SK-N-SH treated with all-trans-retinoic acid at 6 μM for 48 hours (cell line): Measurements from ENCODE around the gene ATL3.

Source experiments
- ATAC-seq: fragments of 200-7000 bp; cut with Tn5 transposase; 3 replicates; pipeline ENCODE4 v1.9.1; 2020; ENCODE audit warnings: mild to moderate bottlenecking, moderate library complexity
- ARNTL ChIP-seq: fragments of 450-650 bp; formaldehyde crosslinking; IDR thresholded peaks from 2 replicates; pipeline ENCODE4 v1.5.0; 2020; ENCODE audit warnings: low read depth, mild to moderate bottlenecking, moderate library complexity, borderline replicate concordance
- BACH2 ChIP-seq: fragments of 250-450 bp; sonication (Bioruptor Pico); IDR thresholded peaks from 2 replicates; pipeline ENCODE4 v1.9.0; 2021; ENCODE audit warnings: mild to moderate bottlenecking, borderline replicate concordance
- CREB5 ChIP-seq: fragments of 250-450 bp; sonication (Bioruptor Pico); IDR thresholded peaks from 2 replicates; pipeline ENCODE4 v1.5.1; 2020; ENCODE audit warnings: low read depth, mild to moderate bottlenecking, moderate library complexity
- CSDC2 ChIP-seq: fragments of 250-450 bp; sonication (Bioruptor Pico); IDR thresholded peaks from 2 replicates; pipeline ENCODE4 v1.5.0; 2020; ENCODE audit warnings: mild to moderate bottlenecking, moderate library complexity
- ESRRG ChIP-seq: fragments of 250-450 bp; sonication (Bioruptor Pico); IDR thresholded peaks from 2 replicates; pipeline ENCODE4 v1.6.1; 2021; ENCODE audit warnings: mild to moderate bottlenecking
- ISL1 ChIP-seq: fragments of 250-450 bp; sonication (Bioruptor Pico); IDR thresholded peaks from 2 replicates; pipeline ENCODE4 v2.1.2; 2022; ENCODE audit warnings: mild to moderate bottlenecking, moderate library complexity
- OSR1 ChIP-seq: fragments of 250-450 bp; sonication (Bioruptor Pico); IDR thresholded peaks from 2 replicates; pipeline ENCODE4 v1.8.0; 2022; ENCODE audit warnings: moderate library complexity, mild to moderate bottlenecking, inconsistent platforms
- POU6F1 ChIP-seq: fragments of 250-450 bp; sonication (Bioruptor Pico); IDR thresholded peaks from 2 replicates; pipeline ENCODE4 v1.8.0; 2021; ENCODE audit warnings: low read depth, mild to moderate bottlenecking, moderate library complexity, borderline replicate concordance
- PPARA ChIP-seq: fragments of 250-450 bp; sonication (Bioruptor Pico); IDR thresholded peaks from 2 replicates; pipeline ENCODE4 v1.5.0; 2020; ENCODE audit warnings: mild to moderate bottlenecking, borderline replicate concordance
- RARB ChIP-seq: fragments of 250-450 bp; sonication (Bioruptor Pico); IDR thresholded peaks from 2 replicates; pipeline ENCODE4 v1.8.0; 2021; ENCODE audit warnings: mild to moderate bottlenecking, moderate library complexity
- SNAI2 ChIP-seq: fragments of 250-450 bp; sonication (Bioruptor Pico); IDR thresholded peaks from 2 replicates; pipeline ENCODE4 v1.5.0; 2020; ENCODE audit warnings: mild to moderate bottlenecking, moderate library complexity
- TCF4 ChIP-seq: fragments of 250-450 bp; sonication (Bioruptor Pico); IDR thresholded peaks from 2 replicates; pipeline ENCODE4 v1.8.0; 2021; ENCODE audit warnings: mild to moderate bottlenecking, moderate library complexity, borderline replicate concordance
- ZFP3 ChIP-seq: fragments of 250-450 bp; sonication (Bioruptor Pico); IDR thresholded peaks from 2 replicates; pipeline ENCODE4 v1.5.0; 2020; ENCODE audit warnings: mild to moderate bottlenecking, moderate library complexity
- ZFP30 ChIP-seq: fragments of 450-650 bp; formaldehyde crosslinking; IDR thresholded peaks from 2 replicates; pipeline ENCODE4 v1.5.0; 2022; ENCODE audit warnings: mild to moderate bottlenecking, moderate library complexity
- ZNF565 ChIP-seq: fragments of 450-650 bp; formaldehyde crosslinking; conservative IDR thresholded peaks from 2 replicates; pipeline ENCODE4 v1.5.0; 2020; ENCODE audit warnings: low read depth, mild to moderate bottlenecking, moderate library complexity
- ZNF70 ChIP-seq: fragments of 450-650 bp; formaldehyde crosslinking; IDR thresholded peaks from 2 replicates; pipeline ENCODE4 v1.5.0; 2020; ENCODE audit warnings: mild to moderate bottlenecking, moderate library complexity
- TF ChIP-seq, protein P1 (sequence below): fragments of 250-450 bp; sonication (Bioruptor Pico); IDR thresholded peaks from 2 replicates; pipeline ENCODE4 v1.8.0; 2020; ENCODE audit warnings: mild to moderate bottlenecking, moderate library complexity, borderline replicate concordance
- TF ChIP-seq, protein P2 (sequence below): fragments of 250-450 bp; sonication (Bioruptor Pico); IDR thresholded peaks from 2 replicates; pipeline ENCODE4 v1.5.0; 2020; ENCODE audit warnings: mild to moderate bottlenecking, moderate library complexity
- TF ChIP-seq, protein P3 (sequence below): fragments of 250-450 bp; sonication (Bioruptor Pico); IDR thresholded peaks from 2 replicates; pipeline ENCODE4 v1.5.1; 2021; ENCODE audit warnings: mild to moderate bottlenecking, moderate library complexity

The ATL3 gene

DNA sequence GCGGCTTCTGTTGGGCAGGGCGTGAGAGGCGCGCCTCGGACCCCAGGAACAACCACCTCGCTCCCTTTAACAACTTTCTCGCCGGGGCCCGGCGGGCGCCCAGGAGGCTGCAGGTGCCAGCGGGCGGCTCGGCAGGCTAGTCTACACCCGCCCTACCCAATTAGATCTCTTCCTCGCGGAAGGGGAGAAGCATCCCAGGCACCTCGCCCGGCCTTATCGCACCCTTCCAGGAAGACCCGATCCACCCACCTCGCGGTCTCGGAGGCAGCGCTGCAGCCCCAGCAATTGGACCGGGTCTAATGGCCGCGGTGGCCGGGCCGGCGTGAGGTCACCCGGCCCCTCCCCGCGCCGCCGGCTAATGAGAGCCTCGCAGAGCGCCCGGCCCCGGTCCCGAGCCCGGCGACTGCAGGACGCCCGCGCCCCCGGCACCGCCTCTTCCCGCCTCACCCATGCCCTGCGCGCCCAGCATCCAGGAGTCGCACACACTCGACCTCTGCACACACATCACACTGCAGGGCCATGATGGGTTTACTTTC lies 57.0 kb downstream of the ATL3 start, which contains the start of gene PLAAT3 (continued):
- TF ChIP-seq CREB5 (no peak), OSR1 (no peak), ZNF565 (no peak), ESRRG (CRISPR knock-in tag) (no peak), BACH2 (CRISPR knock-in tag) (no peak)

- peak; percentile 64 for ATAC-seq
- TF ChIP-seq ZNF70 (CRISPR knock-in tag) (no peak), RARB (no peak), OSR1 (no peak), TCF4 (no peak), BACH2 (CRISPR knock-in tag) (no peak), ZFP3 (CRISPR knock-in tag) (no peak), POU6F1 (CRISPR knock-in tag) (no peak)
- TF ChIP-seq, protein P1, sequence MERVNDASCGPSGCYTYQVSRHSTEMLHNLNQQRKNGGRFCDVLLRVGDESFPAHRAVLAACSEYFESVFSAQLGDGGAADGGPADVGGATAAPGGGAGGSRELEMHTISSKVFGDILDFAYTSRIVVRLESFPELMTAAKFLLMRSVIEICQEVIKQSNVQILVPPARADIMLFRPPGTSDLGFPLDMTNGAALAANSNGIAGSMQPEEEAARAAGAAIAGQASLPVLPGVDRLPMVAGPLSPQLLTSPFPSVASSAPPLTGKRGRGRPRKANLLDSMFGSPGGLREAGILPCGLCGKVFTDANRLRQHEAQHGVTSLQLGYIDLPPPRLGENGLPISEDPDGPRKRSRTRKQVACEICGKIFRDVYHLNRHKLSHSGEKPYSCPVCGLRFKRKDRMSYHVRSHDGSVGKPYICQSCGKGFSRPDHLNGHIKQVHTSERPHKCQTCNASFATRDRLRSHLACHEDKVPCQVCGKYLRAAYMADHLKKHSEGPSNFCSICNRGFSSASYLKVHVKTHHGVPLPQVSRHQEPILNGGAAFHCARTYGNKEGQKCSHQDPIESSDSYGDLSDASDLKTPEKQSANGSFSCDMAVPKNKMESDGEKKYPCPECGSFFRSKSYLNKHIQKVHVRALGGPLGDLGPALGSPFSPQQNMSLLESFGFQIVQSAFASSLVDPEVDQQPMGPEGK (CRISPR knock-in tag) = no peak
- TF ChIP-seq, all 23 proteins: peak for 0
Observed at GRCh38 chr11:63613517-63614135, 57.5 kb downstream of the ATL3 start.

DNA sequence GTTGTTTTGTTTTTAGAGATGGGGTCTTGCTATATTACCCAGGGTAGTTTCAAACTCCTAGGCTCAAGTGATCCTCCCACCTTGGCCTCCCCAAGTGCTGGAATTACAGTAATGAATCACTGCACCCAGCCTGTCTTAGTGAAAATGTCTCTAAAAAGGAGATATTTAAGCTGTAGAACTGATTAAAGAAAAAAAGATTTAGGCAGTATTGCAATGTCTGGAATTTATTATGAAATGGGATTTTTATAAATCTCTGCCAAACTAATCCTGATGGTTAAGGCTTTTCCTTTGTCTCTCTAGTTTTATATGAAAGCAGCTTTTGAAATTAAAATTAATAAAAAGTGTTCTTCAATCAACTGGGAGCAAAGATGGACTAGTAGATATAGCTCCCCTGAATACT lies 59.0 kb downstream of the ATL3 start:
- ATAC-seq = no peak
- TF ChIP-seq ZFP30 (CRISPR knock-in tag) (no peak), ARNTL (CRISPR knock-in tag) (no peak)
- TF ChIP-seq, protein P1 (CRISPR knock-in tag) = no peak

DNA sequence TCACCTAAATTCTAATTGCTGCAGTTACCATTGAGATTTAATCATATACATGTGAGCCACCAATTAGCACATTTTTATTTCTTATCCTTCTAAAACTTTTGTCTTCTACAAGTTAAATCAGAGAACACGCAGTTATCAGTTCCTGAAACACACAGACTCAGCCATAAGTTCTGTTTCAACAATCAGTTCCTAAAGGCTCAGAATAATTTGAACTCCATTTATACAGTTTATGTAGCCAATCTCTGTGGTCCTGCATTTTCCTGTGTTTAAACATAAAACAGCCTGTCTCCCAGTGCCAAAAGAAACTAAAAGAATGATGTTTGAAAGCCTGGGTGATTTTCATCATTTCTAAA lies 59.8 kb downstream of the ATL3 start:
- no peak for TF ChIP-seq PPARA (CRISPR knock-in tag)
- no peak for TF ChIP-seq BACH2 (CRISPR knock-in tag)
- no peak for TF ChIP-seq ISL1
- no peak for TF ChIP-seq ZNF70 (CRISPR knock-in tag)
- TF ChIP-seq SNAI2 (CRISPR knock-in tag) = no peak
- TF ChIP-seq, protein P2, sequence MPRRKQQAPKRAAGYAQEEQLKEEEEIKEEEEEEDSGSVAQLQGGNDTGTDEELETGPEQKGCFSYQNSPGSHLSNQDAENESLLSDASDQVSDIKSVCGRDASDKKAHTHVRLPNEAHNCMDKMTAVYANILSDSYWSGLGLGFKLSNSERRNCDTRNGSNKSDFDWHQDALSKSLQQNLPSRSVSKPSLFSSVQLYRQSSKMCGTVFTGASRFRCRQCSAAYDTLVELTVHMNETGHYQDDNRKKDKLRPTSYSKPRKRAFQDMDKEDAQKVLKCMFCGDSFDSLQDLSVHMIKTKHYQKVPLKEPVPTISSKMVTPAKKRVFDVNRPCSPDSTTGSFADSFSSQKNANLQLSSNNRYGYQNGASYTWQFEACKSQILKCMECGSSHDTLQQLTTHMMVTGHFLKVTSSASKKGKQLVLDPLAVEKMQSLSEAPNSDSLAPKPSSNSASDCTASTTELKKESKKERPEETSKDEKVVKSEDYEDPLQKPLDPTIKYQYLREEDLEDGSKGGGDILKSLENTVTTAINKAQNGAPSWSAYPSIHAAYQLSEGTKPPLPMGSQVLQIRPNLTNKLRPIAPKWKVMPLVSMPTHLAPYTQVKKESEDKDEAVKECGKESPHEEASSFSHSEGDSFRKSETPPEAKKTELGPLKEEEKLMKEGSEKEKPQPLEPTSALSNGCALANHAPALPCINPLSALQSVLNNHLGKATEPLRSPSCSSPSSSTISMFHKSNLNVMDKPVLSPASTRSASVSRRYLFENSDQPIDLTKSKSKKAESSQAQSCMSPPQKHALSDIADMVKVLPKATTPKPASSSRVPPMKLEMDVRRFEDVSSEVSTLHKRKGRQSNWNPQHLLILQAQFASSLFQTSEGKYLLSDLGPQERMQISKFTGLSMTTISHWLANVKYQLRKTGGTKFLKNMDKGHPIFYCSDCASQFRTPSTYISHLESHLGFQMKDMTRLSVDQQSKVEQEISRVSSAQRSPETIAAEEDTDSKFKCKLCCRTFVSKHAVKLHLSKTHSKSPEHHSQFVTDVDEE (CRISPR knock-in tag) = no peak
- TF ChIP-seq ARNTL (CRISPR knock-in tag) = no peak
- no peak for TF ChIP-seq CSDC2 (CRISPR knock-in tag)
- TF ChIP-seq POU6F1 (CRISPR knock-in tag) = no peak
- TF ChIP-seq, protein P3, sequence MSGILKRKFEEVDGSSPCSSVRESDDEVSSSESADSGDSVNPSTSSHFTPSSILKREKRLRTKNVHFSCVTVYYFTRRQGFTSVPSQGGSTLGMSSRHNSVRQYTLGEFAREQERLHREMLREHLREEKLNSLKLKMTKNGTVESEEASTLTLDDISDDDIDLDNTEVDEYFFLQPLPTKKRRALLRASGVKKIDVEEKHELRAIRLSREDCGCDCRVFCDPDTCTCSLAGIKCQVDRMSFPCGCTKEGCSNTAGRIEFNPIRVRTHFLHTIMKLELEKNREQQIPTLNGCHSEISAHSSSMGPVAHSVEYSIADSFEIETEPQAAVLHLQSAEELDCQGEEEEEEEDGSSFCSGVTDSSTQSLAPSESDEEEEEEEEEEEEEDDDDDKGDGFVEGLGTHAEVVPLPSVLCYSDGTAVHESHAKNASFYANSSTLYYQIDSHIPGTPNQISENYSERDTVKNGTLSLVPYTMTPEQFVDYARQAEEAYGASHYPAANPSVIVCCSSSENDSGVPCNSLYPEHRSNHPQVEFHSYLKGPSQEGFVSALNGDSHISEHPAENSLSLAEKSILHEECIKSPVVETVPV (CRISPR knock-in tag) = no peak
- ATAC-seq = no peak
